Middle frontal gyrus (tissue), 1 donor: ENCODE measurements around the gene GATA6.

Experiments used
- DNase-seq: peaks from one replicate; pipeline ENCODE4 v3.0.0-alpha.2; 2015; ENCODE audit warnings: low spot score; ENCODE audit errors: extremely low spot score

The GATA6 gene

DNA sequence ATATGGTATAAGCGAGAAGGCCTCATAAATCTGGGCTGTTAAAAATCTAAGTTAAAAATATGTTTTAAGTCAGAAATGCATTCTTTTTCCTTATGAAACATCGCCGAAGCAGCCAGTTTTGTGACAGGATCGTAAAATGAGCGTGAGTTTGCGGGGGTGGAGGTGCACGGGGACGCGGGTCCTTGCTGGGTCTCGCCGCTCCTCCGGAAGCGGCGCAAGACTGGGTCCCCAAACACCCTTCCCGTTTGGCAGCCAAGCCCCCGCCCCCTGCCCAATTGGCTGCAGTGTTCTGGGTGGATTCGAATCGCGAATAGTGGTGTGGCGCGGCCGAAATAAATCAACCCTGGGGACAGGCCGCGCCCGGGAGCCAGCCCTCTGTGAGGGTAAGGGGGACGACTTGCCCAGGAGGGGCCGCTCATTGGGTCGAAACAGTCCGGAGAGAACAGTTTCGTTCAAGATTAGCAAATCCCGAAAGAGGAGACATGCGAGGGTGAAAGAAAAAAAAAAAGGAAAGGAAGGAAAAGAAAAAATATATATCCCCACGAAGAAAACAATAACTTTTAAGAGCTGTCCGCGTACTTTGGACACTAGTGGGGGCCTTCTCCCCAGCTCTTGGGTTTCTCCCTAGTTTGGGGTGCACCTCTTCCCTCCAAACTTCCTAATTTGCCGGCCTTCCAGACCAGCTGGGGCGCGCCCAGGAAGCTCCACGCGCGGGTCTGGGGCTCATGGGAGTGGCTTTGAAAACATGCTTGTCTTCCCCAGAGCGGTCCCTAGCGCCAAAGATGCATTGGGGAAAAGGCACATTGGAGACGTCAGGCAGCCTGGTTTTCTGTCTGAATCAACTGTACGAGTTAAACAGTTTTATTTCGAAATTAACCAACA is 3.1 kb upstream of the GATA6 start:
- DNase-seq = no peak

DNA sequence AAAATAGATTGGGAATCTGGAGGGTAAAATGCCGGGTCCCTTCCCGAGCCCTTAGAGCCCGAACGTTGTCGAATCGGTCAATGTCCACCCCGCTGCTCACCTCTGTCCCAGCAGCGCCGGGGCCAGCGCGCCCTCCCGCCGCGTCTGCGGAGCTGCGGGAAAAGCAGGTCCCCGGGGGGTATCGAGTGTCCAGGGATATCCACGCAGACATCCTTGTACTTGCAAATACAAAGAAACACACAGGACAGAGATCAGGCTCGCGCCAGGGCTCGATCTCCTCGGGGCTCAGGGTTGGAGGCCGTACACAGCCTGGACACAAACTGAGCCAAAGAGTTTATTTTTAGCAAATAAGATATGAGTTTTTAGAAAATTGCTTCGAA is 2.3 kb upstream of the GATA6 start:
- no peak for DNase-seq

DNA sequence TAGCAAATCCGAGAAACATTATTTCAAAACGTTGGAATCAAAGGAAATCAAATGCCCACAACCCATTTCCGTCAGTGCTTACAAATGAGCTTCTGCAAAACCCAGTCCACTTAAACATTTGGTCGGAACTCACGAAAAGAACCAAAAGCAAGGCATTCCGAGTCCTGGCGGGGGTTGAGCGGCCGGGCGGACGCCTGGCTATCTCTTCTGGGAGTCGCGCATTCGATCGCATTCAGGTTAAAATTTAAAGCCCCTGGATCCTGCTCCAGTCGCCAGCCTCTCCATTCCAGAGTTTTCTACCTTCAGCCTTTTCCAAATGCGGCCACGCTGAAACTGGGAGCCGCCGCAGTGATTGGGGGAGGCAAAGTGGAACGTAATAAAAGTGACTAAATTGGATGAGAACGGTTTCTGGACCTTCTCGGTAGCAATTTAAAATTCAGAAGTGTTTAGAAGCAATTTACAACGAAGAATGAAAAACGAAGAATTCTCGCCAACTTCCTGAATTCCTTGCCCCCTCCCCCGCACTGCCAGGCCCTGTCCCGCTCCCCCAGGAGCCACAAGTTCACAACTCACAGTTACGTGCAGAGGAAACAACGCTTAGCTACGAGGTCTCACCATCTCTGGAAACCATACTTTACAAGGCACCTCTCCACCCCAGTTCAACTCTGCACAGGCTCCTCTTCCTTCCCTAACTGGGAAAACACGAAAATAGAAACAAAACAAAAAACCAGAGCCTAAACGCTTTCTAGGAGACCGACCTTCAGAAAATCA is 1.7 kb upstream of the GATA6 start:
- DNase-seq = no peak

DNA sequence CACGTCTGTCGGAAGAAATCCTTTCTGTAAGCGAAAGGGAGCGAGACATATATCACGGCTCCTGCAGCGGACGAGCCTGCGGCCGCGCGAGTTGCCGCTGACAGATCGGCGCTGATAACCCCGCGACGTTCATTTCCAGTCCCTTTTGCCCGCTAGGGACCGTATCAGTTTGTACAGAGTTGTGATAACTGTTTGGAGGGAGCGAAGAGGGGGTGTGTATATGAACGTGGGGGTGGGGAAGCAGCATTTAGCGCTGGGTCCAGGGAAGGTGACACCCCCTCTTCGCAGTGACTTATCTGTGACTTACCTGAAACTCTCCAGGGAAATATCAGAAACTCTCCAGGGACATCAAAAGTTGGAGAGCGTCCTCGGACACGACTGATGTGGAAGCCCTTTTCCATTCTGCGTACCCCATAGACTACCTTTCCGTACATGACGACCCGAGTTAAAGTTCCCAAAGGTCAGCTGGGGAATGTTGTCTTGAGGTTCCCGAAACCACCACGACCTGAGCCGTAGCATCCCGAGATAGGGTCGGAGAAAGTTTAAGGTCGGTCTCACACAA is 948 bp upstream of the GATA6 start:
- no peak for DNase-seq

DNA sequence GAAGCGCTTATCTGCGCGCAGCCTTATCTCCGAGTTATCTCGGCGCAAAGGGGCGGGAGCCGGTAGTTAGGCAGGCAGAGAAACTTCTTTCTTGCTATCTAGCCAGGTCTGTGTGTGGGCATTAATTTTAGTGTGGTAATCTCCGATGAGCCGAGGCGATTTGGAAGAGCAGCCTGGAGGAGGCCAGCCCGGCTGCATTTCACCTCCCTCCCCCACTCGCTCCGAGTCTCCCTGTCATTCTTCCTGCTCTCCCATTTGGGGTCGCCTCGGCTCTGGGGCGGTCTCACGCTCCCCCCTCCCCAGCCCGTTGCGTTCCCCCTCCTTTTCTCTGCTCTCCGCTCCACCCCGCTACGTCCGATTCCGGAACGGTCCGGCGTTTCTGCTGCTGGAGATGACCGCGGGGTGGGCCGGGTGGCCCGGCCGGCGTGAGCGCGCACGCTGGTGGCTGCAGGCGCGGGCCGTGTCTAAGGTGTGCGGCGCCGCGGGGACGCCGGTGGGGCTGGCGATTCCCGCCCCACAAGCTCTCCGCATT is 566 bp downstream of the GATA6 start:
- no peak for DNase-seq

DNA sequence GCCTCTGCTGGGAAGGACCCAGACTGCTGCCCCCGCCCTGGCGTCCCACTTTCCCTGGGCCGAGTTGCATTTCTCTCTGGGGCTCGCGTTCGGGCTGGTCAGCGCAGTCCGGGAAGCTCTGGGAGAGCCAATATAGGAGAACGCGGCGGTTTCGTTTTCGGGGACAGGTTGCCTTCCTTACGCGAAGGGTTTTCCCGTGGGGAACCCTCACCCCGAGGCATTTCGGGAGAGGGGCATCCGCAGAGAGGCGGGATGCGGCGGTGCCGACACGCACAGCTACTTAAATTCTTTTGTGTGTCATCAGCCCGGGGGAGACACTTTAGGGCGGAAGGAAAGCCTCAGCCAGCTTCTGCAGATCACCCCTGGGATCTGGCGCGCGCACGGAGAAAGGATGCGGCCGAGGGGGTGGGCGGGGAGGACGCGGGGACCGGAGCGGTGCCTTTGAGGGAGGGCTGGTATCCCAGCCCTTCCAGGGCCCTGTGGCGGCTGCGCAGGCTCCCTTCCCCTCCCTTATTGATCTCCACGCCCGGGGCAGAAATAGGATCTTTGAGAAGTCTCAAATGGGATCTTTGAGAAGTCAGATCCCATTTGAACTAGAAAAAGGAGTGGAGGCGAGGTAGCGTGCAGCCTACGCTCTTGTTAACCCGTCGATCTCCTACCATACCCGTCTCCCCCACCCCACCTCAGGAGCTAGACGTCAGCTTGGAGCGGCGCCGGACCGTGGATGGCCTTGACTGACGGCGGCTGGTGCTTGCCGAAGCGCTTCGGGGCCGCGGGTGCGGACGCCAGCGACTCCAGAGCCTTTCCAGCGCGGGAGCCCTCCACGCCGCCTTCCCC is 1.2 kb downstream of the GATA6 start:
- DNase-seq = no peak

DNA sequence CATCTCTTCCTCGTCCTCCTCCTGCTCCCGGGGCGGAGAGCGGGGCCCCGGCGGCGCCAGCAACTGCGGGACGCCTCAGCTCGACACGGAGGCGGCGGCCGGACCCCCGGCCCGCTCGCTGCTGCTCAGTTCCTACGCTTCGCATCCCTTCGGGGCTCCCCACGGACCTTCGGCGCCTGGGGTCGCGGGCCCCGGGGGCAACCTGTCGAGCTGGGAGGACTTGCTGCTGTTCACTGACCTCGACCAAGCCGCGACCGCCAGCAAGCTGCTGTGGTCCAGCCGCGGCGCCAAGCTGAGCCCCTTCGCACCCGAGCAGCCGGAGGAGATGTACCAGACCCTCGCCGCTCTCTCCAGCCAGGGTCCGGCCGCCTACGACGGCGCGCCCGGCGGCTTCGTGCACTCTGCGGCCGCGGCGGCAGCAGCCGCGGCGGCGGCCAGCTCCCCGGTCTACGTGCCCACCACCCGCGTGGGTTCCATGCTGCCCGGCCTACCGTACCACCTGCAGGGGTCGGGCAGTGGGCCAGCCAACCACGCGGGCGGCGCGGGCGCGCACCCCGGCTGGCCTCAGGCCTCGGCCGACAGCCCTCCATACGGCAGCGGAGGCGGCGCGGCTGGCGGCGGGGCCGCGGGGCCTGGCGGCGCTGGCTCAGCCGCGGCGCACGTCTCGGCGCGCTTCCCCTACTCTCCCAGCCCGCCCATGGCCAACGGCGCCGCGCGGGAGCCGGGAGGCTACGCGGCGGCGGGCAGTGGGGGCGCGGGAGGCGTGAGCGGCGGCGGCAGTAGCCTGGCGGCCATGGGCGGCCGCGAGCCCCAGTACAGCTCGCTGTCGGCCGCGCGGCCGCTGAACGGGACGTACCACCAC is 2.1 kb downstream of the GATA6 start:
- no peak for DNase-seq

DNA sequence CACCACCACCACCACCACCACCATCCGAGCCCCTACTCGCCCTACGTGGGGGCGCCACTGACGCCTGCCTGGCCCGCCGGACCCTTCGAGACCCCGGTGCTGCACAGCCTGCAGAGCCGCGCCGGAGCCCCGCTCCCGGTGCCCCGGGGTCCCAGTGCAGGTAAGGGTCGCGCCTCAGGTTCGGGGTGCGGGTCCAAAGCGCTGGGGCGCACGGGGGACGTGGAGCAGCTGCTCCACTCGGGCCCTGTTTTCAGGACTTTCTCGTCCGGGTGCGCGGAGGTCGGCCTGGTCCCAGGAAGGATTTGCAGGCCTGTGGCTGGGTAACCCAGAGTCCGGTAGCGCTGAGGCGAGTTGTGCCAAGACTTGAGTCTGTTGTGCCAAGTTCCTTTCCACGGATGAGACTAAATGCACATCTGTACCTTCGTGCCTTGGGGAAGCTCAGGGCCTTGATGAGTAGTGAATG is 2.8 kb downstream of the GATA6 start:
- no peak for DNase-seq

DNA sequence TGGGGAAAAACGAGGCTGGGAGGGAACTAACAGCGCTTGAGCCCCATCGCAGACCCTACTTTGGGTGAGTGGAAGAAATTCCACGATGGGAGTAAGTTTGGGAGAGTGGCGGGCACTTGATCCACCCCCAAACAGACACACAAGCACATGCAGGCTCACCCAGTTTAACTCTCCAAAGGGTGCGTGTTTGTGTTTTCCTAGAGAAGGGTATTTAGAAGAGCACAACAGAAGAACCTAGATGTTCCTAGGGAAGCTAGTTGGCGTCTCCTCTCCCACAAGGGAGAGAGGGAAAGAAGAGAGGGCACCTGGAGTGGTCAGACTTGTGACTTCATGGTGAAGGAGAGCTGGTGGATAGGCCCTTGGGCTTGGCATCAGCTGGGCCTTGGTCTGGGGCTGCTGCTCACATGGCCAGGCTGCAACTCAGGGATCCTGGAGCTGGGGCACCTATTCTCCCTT is 3.2 kb downstream of the GATA6 start:
- no peak for DNase-seq

DNA sequence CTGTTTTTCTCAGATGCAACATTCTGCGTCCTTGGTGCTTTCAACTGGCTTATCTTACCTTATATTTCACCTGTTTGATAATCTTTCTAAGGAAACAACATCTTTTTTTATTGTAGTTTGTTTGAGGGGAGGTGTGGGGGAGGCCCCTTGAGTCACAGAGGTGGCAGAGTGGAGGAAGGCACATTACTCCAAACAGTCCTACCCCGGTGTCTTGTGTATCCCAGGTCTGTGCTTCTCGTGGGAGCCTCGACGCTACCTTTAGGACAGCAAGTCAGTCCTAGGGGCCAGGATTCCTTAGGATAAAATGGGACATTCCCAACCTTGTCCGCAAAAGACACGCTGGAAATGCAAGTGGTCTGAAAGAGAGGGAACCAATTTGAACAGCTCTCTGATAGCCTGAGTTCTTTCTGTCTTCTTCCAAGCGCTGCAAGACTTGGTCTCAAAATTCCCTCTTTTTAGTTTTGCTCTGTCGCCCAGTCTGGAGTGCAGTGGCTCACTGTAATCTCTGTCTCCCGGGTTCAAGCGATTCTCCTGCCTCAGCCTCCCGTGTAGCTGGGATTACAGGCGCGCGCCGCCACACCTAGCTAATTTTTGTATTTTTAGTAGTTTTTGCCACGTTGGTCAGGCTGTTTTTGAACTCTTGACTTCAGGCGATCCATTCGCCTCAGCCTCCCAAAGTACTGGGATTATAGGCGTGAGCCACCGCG is 4.0 kb downstream of the GATA6 start:
- DNase-seq = no peak

DNA sequence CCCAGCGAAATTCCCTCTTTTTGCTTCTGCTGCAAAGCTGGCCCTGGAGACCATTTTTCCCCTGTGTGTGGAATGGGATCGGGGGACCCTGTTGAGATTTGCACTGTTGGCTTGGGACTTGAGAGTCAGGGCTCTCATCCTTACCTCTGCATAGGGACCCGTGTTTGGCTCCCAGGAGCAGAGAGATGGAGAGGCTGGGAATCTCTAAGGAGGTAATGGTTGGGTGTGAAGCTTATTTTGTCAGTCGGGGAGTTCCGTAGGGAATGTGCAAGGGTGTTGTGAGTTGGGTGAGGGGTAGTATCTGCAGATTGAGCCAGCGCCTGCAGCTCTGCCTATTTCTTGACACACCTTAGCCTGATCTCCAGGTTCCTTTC is 4.5 kb downstream of the GATA6 start:
- no peak for DNase-seq

DNA sequence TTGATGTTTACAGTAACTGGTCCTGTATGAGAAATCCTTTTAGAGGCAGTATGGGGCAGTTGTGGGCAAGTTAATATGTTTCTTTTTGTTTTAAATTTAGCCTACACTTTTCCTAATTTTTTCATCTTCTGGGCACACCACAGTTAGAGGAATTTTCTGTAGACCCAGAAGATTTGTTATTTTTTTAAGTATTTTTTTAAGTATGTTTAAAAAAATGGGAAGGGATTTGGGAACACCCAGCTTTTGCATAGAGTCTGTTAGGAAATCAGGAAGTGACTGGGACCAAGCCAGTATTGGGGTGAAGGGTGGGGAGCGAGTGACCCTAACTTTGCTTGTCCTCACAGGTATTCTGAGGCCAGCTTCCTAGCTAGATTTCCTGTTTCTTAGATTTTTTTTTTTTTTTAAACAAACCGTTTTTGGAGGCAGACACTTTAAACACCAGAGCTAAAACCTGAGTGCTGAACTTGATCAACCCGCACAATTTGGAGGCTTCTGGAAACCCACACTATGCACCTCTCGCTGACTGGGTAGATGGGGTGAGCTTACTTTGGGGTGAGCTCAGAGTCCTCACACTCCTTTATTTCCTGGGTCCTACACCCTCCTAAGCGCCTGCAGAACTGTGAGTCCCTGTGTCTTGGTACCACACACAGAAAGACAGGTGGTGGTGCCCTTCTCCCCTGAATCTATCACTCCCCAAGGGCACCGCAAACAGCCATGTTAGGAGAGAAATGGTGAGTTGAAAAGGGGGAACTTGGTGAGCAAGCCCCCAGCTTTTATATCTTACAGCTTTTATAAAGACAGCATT is 5.2 kb downstream of the GATA6 start:
- DNase-seq = no peak

DNA sequence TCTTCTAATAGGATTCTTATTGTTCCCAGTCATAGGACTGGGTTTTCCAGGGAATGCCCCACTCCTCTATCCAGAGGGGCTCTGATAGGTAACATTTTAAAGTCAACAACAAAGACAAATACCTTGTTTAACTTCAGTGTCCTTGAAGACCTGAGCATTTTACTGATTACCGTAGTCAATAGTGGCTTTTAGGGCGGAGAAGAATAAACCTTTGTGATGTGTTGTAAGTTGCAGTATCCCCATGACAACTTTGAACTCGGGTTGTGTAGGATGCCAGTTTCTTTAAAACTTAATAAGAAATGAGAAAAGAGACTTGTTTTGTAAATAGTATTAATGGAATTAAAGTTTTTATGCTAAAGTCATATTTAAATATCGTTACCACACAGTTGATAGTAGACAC is 6.0 kb downstream of the GATA6 start:
- no peak for DNase-seq

DNA sequence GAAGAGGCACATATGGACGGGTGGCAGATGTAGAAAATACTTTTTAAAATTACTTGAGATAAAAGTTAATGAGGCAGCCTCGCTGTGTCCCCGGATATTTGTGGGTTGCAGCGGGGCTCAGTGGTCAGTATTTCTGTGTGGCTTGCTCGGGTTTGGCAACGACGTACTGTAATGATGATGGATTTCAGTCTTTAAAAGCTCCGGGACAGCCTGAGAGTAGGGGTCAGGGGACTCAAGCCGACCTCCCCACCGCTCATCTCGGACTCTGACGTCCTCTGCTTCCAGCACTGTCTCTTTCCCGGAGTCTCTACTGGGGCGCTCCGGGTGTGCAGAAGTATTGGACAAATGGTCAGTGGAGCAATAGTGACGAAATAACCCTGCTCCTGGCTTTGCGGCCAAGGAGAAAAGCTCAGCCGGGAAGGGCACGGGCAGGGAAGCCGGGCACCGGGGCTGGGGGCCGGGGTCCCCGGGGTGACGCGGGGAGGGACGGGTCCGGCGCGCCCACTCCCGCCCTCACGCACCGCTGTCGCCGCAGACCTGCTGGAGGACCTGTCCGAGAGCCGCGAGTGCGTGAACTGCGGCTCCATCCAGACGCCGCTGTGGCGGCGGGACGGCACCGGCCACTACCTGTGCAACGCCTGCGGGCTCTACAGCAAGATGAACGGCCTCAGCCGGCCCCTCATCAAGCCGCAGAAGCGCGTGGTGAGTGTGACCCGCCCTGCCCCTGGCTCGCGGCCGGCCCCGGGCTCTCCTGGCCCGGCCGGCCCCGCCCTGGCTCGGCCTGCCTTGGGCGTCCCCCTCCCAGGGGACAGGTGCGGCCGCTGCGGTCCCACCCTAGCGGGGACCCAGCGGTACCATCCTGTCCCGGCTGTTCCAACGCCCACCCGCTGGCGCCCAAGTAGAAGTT is 7.3 kb downstream of the GATA6 start:
- DNase-seq = no peak

DNA sequence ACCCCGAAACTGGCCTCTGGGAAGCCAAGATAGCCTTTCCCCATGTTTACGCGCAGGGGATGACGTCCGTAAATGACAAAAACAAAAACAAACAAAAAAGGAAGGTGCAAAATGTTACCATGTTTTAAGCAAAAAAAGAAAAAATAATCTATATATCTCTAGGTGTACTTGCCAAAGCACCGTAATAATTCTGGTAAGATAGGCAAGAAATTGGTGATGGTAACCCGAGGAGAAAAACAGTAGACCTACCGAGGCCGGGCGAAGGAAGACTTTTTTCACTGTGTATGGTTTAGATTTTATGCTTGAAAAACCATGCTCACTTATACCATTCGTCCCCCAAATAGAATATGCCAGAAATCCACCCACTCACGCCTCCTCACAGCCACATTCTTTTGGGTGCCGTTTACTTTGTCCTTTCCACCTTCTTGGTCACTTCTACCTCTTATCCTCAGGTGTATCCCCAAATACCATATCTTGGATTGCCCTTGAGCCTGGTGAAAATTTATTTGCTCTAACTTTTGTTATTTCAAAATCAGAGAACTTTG is 8.0 kb downstream of the GATA6 start:
- no peak for DNase-seq

DNA sequence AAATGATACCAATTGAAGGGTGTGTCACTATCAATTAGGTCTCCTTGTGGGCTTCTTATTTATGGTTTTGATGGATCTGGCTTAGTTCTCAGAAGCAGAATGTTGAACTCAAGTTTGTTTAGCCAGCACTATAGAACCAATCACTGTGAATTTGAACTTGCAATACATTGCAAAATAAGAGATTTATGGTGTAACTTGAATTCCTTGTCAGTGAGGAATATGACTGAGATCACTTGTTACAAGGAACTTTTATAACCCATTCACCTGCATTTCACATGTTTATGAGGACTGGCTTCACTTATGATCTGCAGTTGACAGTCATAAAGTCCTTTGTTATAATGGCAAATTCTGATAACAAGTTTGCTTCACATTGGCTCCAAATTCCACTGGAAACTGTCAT is 9.8 kb downstream of the GATA6 start:
- DNase-seq = no peak

DNA sequence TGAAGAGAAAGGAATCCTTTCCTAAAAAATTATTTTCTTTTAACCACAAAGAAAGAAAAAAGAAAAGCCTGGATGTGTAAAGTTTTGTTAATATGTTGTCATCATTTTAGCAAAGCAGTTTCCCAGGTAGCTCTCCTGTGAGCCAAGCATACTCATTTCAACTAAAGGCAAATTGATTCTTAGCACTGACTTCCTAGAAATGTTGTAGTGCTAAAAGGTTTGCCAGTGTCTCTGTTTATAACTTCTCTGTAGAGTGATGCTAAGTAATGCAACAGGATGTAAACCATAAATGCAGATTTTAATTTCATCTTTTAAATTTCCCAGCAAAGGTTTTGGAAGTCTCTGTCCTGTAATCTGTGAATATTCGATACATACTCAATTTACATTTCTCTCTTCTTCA is 10.2 kb downstream of the GATA6 start:
- DNase-seq = no peak
